Stimulated activated CD8-positive, alpha-beta memory T cell treated with anti-CD3 and anti-CD28 coated beads, Interleukin-12 subunit alpha, Interleukin-12 subunit beta, amount 100 ng/mL, for 4 hours (primary cell): ENCODE results near the gene PADI4.
"Not testable (repeated sequence)": the region's sequence is repeated elsewhere in the genome, so short reads cannot be mapped to it uniquely, and the experiment has no call there.

Source experiments
- DNase-seq: peaks from one replicate; pipeline ENCODE4 v3.0.0-alpha.2; 2020; ENCODE audit warnings: low read depth

PADI4 gene

DNA sequence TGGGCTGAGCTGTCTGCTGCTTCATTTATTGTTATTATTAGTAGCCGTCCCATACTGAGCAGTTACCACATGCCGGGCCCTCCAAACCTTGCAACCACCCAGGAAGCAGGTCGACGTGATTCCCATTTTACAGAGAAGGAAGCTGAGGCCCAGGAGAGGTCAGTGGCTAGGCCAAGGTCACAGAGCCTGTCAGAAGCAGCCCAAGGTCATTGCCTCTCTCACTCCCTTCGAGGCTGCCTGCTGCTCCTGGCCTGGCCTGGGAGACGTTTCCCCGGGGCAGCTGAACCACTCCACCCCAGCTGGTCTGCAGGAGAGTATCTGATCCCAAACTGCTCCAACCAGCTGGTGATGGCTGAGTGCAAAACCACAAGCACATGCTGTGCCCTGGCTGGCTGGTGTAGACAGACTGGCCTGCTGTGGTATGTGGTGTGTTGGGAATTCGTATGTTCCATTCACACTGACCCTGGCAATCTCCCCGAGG is 6.5 kb downstream of the PADI4 start:
- DNase-seq, result no peak

DNA sequence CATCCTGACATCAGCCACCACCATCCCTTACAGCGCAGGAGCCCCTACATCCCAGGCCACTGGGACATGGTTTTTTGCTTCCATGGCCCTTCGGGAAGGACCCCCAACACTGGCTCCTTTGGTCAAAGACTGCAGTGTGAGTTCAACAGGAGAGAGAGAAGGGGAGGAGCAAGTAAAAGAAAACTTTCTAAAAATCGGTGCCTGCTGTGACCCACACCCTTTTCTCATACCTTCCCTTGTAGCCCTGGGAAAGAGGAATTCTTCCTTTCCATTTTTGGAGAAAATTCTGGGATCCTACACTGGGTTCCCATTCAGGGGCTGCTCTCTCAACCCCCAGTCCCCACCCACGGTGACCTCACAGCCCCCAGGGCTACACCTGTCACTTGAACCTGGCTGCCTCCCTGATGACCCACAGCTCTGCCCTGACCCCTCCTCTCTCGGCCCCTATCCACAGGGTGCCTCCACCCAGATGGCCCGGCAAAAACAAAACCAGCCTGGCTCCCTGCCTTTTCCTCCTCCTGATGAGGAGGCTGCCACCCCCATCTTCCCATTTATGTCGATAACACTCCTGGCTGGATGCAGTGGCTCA is 7.6 kb downstream of the PADI4 start:
- no peak for DNase-seq

DNA sequence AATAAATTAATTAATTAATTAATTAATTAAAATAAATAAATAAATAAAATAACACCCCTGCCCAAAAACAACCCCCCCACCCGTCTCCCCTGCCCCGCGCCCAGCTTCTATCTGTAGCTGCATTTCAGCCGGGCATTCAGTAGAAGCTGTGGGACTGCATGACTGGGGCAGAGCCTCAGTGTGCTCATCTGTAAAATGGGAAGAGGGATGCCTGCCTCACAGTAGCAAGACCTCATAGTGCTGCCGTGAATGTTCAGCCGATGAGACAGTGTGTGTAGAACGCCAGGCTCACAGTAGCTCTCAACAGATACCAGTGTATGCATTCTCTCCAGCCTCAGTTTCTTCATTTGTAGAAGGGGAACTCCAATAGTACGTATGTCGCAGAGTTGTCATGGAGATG is 8.7 kb downstream of the PADI4 start:
- no peak for DNase-seq

DNA sequence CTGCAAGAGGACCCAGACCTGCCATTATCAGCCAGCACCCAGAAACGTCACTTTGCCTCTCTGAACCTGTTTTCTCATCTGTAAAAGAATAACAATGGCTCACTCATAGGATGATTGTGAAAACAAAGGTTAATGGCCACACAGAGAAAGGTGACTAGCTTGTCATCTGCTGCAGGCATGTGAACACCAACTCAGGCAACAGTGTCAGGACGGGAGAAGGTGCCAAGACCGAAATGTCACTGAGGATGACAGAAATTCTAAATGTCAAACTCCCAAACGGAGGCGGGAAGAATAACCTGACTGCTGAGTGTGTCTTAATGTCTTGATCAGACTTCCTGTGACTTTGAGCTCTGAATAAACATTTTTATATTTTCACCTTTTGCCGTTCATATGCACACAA is 10.3 kb downstream of the PADI4 start:
- DNase-seq, result no peak

DNA sequence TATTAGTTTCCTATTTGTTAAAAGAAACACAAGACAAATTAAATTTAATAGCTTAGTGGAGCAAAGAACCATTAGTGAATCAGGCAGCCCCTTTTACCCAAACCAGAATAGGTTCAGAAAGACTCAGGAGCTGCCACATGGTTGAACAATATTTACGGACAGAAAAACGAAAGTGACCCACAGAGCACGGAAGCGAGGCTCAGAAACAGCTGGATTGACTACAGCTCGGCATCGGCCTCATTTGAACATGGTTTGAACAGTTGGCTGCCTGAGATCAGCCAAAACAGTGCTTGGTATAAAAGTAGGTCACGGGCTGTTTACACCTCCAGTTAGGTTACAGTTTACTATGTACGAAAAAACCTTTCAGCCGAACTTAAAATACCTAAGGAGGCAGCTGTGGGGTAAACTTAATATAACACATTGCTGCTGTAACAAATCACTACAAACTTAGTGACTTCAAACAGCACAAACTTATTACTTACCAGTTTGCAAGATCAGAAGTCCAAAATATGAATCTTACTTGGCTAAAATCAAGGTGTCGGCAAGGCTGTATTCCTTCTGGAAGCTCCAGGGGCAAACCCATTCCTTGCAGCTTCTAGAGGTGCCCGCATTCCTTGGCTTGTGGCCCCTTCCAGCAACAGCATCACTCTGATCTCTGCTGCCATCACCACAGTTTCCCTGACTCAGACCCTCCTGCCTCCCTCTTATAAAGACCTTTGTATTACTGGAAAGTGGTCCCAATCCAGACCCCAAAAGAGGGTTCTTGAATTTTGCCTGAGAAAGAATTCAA is 11.8 kb downstream of the PADI4 start:
- DNase-seq, result no peak

DNA sequence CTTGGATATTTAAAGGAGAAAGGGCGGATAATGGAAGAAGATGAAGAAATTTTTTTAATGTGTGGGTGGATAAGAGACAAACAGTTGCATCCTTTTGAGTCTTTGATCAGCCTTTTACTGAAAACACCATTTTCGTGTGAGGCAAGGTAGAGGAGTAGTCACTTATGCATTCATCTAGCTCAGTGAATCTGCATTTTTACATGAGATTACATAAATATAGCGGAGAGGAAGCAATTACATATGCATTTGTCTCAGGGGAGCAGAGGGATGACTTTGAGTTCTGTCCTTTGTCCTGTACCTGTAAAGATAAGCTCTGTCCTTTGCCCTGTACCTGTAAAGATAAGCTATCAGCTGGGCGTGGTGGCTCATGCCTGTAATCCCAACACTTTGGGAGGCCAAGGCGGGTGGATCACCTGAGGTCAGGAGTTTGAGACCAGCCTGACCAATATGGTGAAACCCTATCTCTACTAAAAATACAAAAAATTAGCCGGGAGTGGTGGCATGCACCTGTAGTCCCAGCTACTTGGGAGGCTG is 13.9 kb downstream of the PADI4 start:
- not testable (repeated sequence) for DNase-seq

DNA sequence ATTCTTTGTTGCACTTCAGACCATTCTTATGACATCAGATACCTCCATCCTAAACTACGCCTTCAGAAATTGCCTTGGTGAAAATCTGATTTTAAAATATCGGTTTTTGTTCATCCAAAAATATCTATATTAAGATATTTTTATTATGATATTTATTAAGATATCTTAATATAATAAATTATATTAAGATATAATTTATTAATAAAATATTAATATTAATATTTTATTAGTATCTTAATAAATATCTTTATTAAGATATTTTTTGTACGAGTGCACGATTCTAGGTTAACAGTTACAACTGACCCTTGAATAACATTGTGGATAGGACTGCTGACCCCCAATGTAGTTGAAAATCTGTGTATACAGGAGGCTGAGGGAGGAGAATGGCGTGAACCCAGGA is 20.9 kb downstream of the PADI4 start:
- no peak for DNase-seq

DNA sequence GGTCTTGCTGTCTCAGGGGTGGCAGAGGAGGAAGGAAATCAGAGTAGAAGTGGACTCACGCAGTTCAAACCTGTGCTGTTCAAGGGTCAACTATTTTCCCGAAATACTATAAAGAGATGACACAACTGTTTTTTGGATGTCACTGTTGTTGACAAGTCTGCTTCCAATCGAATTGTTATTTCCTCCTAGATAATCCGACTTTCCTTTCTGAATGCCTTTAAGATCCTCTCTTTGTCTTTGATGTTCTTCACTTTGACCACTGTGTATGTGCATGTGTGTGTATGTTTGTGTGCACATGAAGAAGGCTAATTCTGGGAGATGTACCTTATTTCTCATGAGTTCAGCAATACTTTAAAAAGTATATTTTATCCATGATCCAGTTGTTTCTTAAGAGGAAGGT is 21.6 kb downstream of the PADI4 start:
- DNase-seq, result no peak

DNA sequence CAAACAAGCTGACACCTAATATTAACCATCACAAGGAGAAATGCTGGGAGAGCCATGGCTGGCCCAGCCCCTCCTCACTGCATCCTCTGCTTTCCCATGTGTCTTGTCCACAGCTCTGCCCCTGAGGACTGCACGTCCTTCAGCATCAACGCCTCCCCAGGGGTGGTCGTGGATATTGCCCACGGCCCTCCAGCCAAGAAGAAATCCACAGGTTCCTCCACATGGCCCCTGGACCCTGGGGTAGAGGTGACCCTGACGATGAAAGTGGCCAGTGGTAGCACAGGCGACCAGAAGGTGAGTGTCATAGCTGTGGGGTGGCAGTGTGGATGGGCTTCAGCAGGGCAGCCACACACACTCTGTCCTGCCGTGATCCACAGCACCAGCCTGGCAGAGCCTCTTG is 22.9 kb downstream of the PADI4 start:
- no peak for DNase-seq

DNA sequence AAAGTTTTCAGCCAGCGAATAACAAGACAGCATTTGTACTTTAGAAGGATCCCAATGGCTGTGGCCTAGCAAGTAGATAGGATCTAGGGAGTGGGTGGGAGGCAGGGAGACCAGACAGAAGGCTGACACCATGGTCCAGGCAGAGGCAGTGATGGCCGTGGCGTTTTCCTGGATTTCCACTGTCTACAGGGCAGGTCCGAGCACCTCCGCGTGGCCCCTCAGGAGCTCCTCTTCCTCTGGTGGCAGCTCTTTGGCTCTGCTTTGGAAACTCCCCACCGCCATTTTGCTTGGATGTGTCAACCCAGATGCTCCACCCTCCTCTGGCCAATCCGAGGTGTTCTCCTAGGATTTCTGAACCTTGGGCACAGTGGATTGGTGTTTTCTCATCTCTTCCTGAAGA is 25.1 kb downstream of the PADI4 start:
- no peak for DNase-seq

DNA sequence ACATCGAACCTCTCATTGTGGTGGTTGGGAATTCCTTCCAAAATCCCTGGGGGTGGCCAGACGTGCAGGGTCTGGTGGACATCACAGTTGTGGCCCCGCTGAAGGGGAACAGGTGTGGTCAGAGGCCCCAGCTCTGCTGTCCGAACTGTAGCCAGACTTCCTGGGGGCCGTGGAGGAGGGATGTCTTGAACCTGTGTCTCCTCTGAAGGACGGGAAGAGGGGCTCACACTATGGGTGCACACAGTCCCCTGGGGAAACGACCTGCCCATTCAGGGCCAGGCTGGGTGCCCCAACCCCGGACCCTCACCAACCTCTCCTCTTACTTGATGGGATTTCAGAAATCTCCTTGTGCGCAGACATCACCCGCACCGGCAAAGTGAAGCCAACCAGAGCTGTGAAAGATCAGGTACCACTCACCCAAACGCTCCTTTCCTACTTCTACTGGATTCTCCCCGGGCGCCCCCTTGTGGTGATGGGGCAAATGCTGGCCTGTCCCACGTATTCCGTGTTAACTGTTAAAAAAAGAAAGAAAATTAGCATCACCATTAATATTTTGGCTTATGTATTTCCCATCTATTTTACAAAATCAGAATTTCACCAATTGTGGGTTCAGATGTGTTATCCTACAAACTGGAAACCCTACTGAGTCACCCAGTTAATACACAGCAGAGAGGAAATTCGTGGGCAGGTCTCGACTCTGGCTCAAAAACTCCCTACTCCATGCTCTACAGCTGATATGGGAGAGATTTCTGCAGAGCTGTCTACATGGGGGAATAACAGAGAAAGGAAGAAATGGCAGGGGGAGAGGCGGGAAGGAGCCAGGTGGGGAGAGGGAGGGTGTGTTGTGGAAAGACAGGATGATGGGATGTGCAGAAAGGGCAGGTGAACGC is 28.1 kb downstream of the PADI4 start:
- DNase-seq, result peak; percentile 18

DNA sequence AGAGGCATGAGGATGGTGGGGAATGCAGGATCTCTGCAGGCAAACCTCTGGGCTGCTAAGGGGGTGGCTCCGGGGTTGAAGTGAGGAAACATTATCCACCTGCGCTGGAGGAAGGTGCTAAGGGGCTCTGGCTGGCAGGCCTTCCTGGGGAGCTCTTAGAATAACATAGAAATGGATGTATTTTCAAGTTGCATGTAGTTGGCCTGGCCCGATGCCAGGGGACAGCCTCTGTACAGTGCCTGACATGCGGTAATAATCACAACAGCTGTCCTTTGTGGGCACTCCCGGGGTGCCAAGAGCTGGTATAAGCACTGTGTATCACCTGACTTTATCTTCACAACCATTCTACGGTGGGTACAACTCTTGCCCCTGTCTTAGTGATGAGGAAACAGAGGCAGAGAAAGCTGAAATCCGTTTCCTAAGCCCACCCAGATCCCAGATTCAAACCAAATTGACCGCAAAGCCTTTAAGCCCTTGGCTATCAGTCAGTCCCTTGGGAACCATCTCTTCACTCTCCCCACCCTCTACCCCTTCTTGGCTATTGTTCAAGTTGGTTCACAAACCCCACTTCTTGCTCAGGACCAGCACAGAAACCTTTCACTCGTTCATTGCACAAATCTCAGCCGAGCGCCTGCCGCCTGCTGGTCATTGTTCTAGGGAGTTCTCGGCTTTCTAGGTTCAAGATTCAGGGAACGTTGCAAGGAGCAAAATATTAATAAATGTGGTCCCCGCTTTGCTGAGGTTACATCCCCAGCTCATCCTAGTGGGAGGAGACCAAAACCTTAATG is 30.9 kb downstream of the PADI4 start:
- DNase-seq, result no peak

DNA sequence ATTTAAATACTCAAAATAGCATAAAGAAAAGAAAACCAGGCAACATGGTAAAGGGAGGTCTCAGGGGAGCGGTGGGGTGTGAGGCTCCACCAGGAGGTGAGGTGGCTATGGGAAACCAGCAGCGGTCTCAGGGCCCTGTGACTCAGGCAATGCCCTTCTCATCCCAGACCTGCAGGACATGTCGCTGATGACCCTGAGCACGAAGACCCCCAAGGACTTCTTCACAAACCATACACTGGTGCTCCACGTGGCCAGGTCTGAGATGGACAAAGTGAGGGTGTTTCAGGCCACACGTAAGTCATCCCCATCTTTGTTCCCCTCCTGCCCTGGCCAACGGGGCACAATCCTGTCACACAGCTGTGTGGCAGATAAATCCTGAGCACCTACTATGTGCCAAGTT is 31.5 kb downstream of the PADI4 start:
- DNase-seq, result no peak

DNA sequence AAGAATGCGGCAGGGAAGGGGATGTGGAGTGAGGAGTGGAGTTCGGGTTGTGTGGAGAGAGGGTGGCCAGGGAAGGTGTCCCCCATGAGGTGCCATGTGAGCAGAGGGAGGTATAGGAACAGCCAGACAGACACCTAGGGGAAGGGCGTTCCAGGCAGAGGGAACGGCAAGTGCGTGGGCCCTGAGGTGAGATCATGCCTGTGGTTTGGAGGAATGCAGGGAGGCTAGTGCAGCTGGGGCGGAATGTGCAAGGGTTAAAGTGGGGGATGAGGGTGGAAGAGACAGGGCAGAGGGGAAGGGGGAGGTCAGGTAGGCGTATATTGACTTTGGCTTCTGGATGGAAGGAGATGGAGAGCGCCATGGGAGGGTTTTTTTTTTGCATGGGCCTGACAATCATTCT is 32.4 kb downstream of the PADI4 start:
- no peak for DNase-seq

DNA sequence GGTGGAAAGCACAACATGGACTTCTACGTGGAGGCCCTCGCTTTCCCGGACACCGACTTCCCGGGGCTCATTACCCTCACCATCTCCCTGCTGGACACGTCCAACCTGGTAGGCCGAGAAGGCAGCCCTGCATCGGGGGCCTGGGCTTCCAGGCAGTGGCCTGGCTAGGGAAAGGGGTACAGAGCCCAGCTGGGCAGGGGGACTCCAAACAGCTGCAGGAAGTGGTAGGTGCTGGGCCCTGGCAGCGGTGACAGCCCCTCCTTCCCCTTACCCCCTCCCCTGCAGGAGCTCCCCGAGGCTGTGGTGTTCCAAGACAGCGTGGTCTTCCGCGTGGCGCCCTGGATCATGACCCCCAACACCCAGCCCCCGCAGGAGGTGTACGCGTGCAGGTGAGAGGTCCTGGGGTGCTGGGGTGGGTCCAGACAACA is 34.0 kb downstream of the PADI4 start:
- DNase-seq, result no peak

DNA sequence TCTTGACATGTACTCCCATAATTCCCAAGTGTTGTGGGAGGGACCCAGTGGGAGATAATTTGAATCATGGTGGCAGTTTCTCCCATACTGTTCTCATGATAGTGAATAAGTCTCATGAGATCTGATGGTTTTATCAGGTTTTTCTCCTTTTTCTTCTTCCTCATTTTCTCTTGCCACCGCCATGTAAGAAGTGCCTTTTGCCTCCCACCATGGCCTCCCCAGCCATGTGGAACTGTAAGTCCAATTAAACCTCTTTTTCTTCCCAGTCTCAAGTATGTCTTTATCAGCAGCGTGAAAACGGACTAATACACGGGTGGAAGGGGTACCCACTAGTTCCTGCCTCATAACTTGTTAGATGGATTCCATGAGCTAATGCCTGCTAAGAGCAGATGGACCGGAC is 37.5 kb downstream of the PADI4 start:
- DNase-seq, result not testable (repeated sequence)

DNA sequence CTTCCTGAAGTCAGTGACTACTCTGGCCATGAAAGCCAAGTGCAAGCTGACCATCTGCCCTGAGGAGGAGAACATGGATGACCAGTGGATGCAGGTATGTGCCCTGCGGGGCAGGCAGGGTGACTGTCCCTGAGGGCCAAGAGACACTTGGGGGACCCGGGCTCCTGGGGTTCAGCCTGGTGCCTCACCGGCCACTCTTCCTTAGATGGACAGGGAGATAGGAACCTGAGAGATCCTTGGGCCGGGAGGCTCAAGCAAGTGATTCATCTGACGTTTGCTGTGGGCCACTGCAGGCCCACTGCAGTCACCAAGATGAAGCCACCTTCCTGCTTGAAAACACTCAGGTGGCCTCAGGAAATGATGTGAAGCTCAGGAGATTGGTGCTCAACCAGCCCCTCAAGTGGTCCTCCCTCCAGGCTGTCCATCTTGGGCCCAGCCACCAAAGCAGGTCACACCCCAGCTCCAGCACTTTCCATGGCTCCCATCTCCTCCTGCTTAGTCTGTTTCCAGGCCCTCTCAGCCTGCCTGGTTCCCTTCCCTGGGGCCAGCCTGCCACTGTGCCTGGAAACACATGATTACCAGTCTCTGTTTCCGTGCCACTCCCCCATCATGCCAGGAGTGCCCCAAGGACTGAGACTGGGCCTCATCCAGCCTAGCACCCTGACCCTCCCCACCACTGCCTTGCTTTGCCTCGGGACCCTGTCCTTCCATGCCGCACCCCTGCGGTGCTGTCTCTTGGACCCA is 38.2 kb downstream of the PADI4 start:
- no peak for DNase-seq

DNA sequence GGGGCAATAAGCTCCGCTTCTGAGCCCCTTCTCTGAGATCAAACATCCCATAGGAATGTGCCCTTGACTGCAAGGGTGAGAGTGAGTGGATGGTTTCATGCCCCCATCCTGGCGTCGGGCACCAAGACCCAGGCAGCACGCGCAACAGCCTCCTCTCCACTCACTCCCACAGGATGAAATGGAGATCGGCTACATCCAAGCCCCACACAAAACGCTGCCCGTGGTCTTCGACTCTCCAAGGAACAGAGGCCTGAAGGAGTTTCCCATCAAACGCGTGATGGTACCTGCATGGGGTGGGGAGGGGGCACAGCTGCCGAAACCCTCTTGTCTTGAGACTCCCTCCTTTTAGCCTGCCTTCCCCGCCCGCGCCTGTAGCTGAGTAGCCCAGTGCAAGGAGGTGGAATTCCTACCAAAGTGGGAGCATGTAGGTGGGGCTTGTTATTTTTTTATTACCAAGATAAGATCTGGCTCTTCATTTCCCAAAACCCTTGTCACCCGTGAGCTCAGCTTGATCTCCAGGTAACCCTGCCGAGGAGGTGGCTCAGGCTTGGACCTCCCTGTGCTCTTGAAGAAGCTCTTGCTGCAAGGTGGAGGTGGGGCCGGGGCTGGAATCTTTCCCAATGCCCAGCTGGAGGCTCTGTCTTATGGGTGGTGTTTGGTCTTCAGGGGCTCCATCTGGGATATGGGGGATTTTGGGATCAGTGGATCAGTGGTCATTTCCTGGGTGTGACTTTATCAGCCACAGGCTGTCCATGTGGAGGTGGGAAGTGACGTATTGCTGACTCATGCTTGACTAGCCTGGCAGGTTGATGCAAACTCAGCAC is 40.0 kb downstream of the PADI4 start:
- DNase-seq, result no peak

DNA sequence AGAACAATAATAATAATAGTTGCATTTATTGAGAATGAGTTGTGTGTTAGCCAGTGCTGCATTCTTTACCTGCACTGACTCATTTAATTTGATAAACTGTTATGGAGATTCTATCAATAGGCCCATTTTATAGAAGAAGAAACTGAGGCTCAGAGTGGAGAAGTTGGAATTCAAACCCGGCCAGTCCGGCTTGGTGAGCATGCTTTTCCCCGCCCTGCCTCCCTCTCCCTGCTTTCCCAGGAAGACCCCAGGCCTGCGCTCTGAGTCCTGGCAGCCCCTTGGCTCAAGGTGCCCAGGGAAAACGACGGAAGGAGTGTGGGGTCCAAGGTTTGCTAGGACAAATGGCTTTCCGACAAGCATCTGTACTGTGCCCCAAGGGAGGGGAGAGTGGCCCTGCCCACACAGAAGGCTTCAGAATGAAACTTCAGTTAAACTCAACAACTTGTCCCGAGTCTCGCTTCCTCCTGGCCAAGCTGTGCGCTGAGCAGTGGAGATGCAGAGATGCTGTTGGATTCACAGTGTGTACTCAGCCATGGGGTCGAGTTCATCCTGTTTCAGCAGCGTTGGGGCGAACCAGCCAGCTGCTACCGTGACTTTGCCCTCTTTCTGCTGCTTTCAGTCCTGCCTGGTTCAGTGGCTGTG is 40.7 kb downstream of the PADI4 start:
- no peak for DNase-seq

DNA sequence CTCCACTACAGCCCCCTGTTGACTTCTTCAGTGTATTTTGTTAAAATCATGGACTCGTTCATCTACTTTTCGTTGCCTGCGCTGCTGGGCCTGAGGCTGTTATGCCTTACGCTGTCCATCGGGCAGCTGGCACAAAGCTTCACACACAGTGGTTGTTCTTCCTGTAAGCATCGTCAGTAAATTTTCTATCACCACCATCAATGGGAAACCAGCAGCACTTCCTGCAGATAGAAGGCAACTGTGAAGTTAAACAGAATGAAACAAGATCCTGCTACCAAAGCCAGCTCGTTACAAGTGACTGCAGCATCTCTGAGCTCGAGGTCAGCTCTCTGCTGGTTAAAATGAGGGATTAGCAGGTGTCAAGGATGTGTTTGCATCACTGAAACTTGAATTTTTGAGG is 42.1 kb downstream of the PADI4 start:
- DNase-seq, result no peak
